GM12892 (cell line): ENCODE data around the gene CCDC54.

ENCODE experiments used
- POLR2AphosphoS5 ChIP-seq: IDR thresholded peaks from 2 replicates; pipeline ENCODE4 v1.6.1; 2011; ENCODE audit warnings: low read depth, low read length, control low read depth
- TAF1 ChIP-seq: IDR thresholded peaks from 2 replicates; pipeline ENCODE4 v1.6.1; 2011; ENCODE audit warnings: low read depth, mild to moderate bottlenecking, control low read depth, low read length, borderline replicate concordance

GRCh38 chr3:107414325-107414964, 37.2 kb downstream of the CCDC54 start:
- TF ChIP-seq POLR2AphosphoS5: no peak
- TF ChIP-seq TAF1: no peak
